ENCODE data around the gene NAP1L5. TPM values are rescaled to one million over a fixed set of nuclear protein-coding genes. Genes with fewer than 3 reads are reported as not detected.

NAP1L5 gene
- total and polyA plus RNA-seq, 7 donors = 1.2 to 4.0 (median 3.3) TPM

DNA sequence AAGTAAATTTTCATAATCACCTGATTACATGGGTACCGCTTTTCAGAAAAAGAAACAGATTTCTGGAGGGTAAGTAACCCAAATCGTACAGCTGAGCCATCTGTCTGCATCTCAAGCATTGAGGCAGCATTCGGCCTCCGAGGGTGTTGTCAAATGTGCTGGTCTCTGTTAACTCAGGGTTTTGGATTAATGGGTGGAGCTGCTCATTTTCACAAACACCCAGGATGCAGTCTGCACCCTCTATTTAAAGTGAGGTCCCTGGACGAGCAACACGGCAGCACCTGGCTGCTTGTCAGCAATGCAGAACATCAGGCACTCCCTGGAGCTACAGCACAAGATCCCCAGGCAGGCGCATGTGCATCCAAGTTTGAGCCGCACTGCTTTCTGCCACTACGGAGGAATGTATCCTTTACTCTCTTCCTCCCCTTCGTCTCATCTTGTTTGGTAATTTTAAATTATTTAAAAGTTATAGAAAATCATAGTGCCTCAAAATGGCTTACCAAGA is 24.7 kb upstream of the NAP1L5 start:
- peaks cover under 1 to 51% of the 10 kb centered on the region in 2 donors for H3K36me3 ChIP-seq (ENCODE audit: insufficient read depth in 1 of 2, low read depth in 1 of 2)
- no peaks in the 10 kb centered on the region for H3K27me3 ChIP-seq (ENCODE audit: insufficient read depth in 3 of 3, low read length in 2 of 3)
- DNase-seq (no peak), ATAC-seq (peak in 2 of 4 donors; percentile 69 to 74)
- H3K9me3 ChIP-seq = peaks cover 8% of the 10 kb centered on the region
- no peak overlapping the region for H3K4me3 ChIP-seq
- peaks cover 40% of the 10 kb centered on the region for H3K4me1 ChIP-seq
- H3K27ac ChIP-seq = peak overlapping the region; percentile 14
- intact Hi-C loops (cut with DNase I) = no loop called here
- TF ChIP-seq, protein P1, sequence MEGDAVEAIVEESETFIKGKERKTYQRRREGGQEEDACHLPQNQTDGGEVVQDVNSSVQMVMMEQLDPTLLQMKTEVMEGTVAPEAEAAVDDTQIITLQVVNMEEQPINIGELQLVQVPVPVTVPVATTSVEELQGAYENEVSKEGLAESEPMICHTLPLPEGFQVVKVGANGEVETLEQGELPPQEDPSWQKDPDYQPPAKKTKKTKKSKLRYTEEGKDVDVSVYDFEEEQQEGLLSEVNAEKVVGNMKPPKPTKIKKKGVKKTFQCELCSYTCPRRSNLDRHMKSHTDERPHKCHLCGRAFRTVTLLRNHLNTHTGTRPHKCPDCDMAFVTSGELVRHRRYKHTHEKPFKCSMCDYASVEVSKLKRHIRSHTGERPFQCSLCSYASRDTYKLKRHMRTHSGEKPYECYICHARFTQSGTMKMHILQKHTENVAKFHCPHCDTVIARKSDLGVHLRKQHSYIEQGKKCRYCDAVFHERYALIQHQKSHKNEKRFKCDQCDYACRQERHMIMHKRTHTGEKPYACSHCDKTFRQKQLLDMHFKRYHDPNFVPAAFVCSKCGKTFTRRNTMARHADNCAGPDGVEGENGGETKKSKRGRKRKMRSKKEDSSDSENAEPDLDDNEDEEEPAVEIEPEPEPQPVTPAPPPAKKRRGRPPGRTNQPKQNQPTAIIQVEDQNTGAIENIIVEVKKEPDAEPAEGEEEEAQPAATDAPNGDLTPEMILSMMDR (IDR thresholded peaks at IDR 0.05) = no peak
- WGBS, 3 donors = 44 to 60% (median 47%) methylated on average over 10 of the region's 10 CpGs

DNA sequence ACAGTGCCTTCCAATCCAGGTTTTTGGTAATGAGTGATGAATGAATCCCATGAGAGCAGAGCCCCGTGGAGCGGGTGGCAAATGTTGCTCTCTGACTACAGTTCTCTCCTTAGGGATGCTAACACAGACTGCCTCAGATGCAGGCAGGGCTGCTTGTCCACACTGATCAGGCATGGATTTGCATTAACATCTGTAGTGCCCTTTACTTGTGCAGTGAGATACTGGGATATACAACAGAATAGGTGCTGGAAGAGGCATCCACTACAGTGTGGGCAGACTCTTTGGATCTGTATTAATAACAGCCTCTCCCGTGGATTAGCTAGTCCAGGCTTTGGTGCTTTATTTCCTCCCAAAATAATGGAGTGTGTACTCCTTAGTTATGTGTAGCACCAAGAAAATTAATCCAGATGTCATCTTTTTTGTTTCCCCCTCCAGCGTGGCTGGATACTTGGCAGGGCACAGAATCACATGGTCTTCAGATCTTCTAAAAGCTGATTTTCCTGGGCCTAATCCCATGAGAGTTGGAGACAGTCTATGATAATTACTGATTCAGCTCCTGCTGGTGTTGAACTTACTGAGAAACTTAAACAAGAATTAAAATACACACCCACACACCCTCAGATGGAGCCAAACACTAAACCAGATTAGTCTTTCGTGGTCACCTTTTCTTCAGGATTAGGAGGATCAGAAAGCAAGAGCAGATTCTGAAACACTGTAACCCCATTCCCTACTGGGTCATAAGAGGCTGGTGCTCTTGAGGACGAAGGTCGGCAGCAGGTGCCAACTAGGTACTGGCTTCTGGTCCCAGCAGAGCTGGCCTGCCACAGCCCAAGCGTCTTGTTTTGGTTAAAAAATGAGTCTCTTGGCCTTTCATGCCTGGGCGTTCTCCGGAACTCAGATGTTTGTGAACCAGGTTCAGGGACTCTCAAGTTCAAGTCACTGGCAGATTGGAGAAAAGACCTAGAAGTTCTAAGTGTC is 23.1 kb upstream of the NAP1L5 start:
- ATAC-seq (peak; percentile 14 to 46 (median 33)), DNase-seq (no peak)
- WGBS, 3 donors = 43 to 64% (median 46%) methylated on average over 10 of the region's 10 CpGs
- TF ChIP-seq, protein P1 (IDR thresholded peaks at IDR 0.05) = no peak
- Histone ChIP-seq H3K4me1 (peaks cover 37% of the 10 kb centered on the region), H3K36me3 (ENCODE audit: insufficient read depth in 1 of 2, low read depth in 1 of 2) (peaks cover 4 to 40% of the 10 kb centered on the region in 2 donors), H3K27ac (peak overlapping the region; percentile 46), H3K9me3 (peaks cover 14% of the 10 kb centered on the region), H3K4me3 (no peak overlapping the region), H3K27me3 (ENCODE audit: insufficient read depth in 3 of 3, low read length in 2 of 3) (no peaks in the 10 kb centered on the region)
- intact Hi-C loops (cut with DNase I) = no loop called here

DNA sequence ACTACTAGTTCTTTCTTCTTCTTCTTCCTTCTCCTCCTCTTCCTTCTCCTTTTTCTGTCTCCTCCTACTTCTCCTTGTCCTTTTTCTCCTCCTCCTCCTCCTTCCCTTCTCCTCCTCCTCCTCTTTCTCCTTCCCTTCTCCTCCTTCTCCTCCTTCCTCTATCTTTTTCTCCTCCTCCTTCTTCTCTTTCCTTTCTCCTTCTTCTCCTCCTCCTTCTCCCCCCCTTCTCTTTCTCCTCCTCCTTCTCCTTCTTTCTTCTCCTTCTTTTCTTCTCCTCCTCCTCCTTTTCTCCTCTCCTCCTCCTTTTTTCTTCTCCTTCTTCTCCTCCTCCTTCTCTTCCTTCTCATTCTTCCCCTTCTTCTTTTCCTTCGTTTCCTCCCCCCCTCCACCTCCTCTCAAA is 21.8 kb upstream of the NAP1L5 start:
- WGBS, 3 donors = 93 to 100% (median 96%) methylated on average over 1 of the region's 1 CpG
- Histone ChIP-seq H3K4me3 (no peak overlapping the region), H3K27me3 (ENCODE audit: insufficient read depth in 3 of 3, low read length in 2 of 3) (no peaks in the 10 kb centered on the region), H3K9me3 (peaks cover 14% of the 10 kb centered on the region), H3K27ac (no peak overlapping the region), H3K36me3 (ENCODE audit: insufficient read depth in 1 of 2, low read depth in 1 of 2) (peaks cover 4 to 27% of the 10 kb centered on the region in 2 donors), H3K4me1 (peaks cover 25% of the 10 kb centered on the region)
- no peak for ATAC-seq
- intact Hi-C loops (cut with DNase I) = loop anchor here in 1 of 2 donors (10.0 kb wide), 1 partner anchor 55 kb away; no protein-coding TSS in a partner anchor
- DNase-seq = no peak
- TF ChIP-seq, protein P1 (IDR thresholded peaks at IDR 0.05) = no peak

DNA sequence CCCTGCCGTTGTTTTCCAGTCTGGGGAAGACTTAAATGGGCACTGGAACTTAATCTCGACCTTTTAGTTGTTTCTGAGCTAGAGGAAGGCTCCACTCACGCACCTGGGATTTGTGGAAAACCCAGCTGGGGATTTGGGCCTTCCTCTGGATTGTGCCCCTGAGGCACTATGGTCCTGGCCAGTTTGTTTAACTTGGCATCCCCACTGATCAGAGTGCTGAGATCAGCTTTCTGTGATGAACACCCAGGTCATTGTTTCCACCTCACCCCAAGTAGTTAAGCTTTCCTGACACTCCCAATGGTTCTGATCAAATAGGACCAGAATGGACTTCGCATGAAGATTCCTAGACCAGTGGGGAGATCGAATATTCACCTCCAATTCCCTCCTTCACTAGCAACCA is 20.5 kb upstream of the NAP1L5 start:
- H3K27me3 ChIP-seq (ENCODE audit: insufficient read depth in 3 of 3, low read length in 2 of 3) = no peaks in the 10 kb centered on the region
- TF ChIP-seq, protein P1 (IDR thresholded peaks at IDR 0.05) = no peak
- ATAC-seq (no peak), DNase-seq (no peak)
- H3K36me3 ChIP-seq (ENCODE audit: insufficient read depth in 1 of 2, low read depth in 1 of 2) = peaks cover 4 to 21% of the 10 kb centered on the region in 2 donors
- H3K4me1 ChIP-seq = peaks cover 25% of the 10 kb centered on the region
- H3K4me3 ChIP-seq = no peak overlapping the region
- peaks cover 14% of the 10 kb centered on the region for H3K9me3 ChIP-seq
- no peak overlapping the region for H3K27ac ChIP-seq
- intact Hi-C loops (cut with DNase I) = loop anchor here in 1 of 2 donors (10.0 kb wide), 1 partner anchor 57 kb away; no protein-coding TSS in a partner anchor
- WGBS, 3 donors = 97 to 98% (median 98%) methylated on average over 5 of the region's 5 CpGs
